B cell (primary cell): Measurements from ENCODE around the gene PSPC1. TPM values are rescaled to one million over a fixed set of nuclear protein-coding genes. Genes with fewer than 3 reads are reported as not detected.

Source experiments
- ATAC-seq: fragments of 200-7000 bp; cut with Tn5 transposase; one replicate; pipeline ENCODE4 v1.10.0; 2021; ENCODE audit warnings: low read depth, mild to moderate bottlenecking, moderate number of reproducible peaks, moderate library complexity
- CTCF ChIA-PET: fragments of 350-600 bp; sonication (Branson Sonifier 250); formaldehyde crosslinking; loops from one replicate; lab custom pipeline; 2021; ENCODE audit warnings: antibody characterized with exemption, inconsistent platforms; lab: Charles Lee
- POLR2A ChIA-PET: fragments of 350-600 bp; sonication (Branson Sonifier 250); formaldehyde crosslinking; loops from one replicate; lab custom pipeline; 2021; ENCODE audit warnings: antibody characterized with exemption; lab: Charles Lee
- DNase-seq: peaks from one replicate; pipeline ENCODE4 v3.0.0; 2013
- H2AFZ ChIP-seq: 2 replicates; pipeline ENCODE4 v1.6.1; 2012; ENCODE audit warnings: mild to moderate bottlenecking, low read depth, low read length; ENCODE audit not compliant: insufficient read depth, poor library complexity, severe bottlenecking
- H3K27ac ChIP-seq, 2 donors: 1 replicate in 1 of 2; 2 replicates in 1 of 2; pipeline ENCODE4 v1.5.1; 2012 to 2013; ENCODE audit warnings: low read length in 2 of 2, mild to moderate bottlenecking in 2 of 2, moderate library complexity in 1 of 2
- H3K27me3 ChIP-seq, 4 experiments: fragments of 200-600 bp in 1 of 4; sonication (generic) in 1 of 4; replicated peaks in 1 of 4; 1 replicate in 2 of 4; 2 replicates in 2 of 4; pipeline versions ENCODE4 v1.6.1 to v1.7.0; 2013 to 2016; ENCODE audit warnings: low read length in 3 of 4, mild to moderate bottlenecking in 2 of 4, mixed read lengths in 1 of 4, moderate library complexity in 1 of 4; ENCODE audit not compliant: insufficient read depth in 4 of 4, control insufficient read depth in 3 of 4; ENCODE audit errors: control extremely low read depth in 1 of 4
- H3K36me3 ChIP-seq, 2 experiments: replicated peaks in 1 of 2; 1 replicate in 1 of 2; 2 replicates in 1 of 2; pipeline versions ENCODE4 v1.6.1 to v1.7.1; 2013; ENCODE audit warnings: low read length in 1 of 2; ENCODE audit not compliant: insufficient read depth in 2 of 2, control insufficient read depth in 1 of 2; ENCODE audit errors: control extremely low read depth in 1 of 2, extremely low read depth in 1 of 2
- H3K4me1 ChIP-seq, 2 donors: fragments of 200-600 bp in 1 of 2; sonication (generic) in 1 of 2; 1 replicate in 1 of 2; 2 replicates in 1 of 2; pipeline versions ENCODE4 v1.5.1 to v1.6.1; 2013 to 2017; ENCODE audit warnings: low read length in 2 of 2; ENCODE audit not compliant: control insufficient read depth in 2 of 2, insufficient read depth in 2 of 2
- H3K4me2 ChIP-seq: replicated peaks from 2 replicates; pipeline ENCODE3; 2012; ENCODE audit warnings: mild to moderate bottlenecking, low read depth, low read length; ENCODE audit not compliant: poor library complexity, severe bottlenecking
- H3K4me3 ChIP-seq, 5 experiments: fragments of 200-600 bp in 1 of 5; sonication (generic) in 1 of 5; 1 replicate in 3 of 5; 2 replicates in 2 of 5; pipeline versions ENCODE4 v1.5.1 to v1.7.0; 2011 to 2016; ENCODE audit warnings: low read length in 4 of 5, mild to moderate bottlenecking in 4 of 5, low read depth in 2 of 5, control low read depth in 1 of 5, moderate library complexity in 1 of 5; ENCODE audit not compliant: insufficient read depth in 1 of 5; ENCODE audit errors: control extremely low read depth in 1 of 5, extremely low read depth in 1 of 5
- H3K79me2 ChIP-seq: fragments of 200-600 bp; sonication (generic); one replicate; pipeline ENCODE4 v1.6.0; 2016; ENCODE audit warnings: low read length; ENCODE audit not compliant: control insufficient read depth, insufficient read depth
- H3K9ac ChIP-seq: fragments of 200-600 bp; sonication (generic); 2 replicates; pipeline ENCODE4 v1.6.1; 2017; ENCODE audit warnings: mild to moderate bottlenecking, low read length, moderate library complexity
- H3K9me3 ChIP-seq, 3 donors: one replicate each; pipeline versions ENCODE4 v1.6.1 to v1.7.1; 2013; ENCODE audit warnings: low read length in 2 of 3; ENCODE audit not compliant: control insufficient read depth in 2 of 3, insufficient read depth in 1 of 3; ENCODE audit errors: control extremely low read depth in 1 of 3
- H4K20me1 ChIP-seq: 2 replicates; pipeline ENCODE4 v1.6.0; 2012; ENCODE audit warnings: mild to moderate bottlenecking, low read length; ENCODE audit not compliant: insufficient read depth, control insufficient read depth, poor library complexity, severe bottlenecking
- H3K27ac Mint-ChIP-seq: one replicate; pipeline ENCODE4 v1.8.0; 2021; ENCODE audit warnings: mixed read lengths
- H3K27me3 Mint-ChIP-seq: one replicate; pipeline ENCODE4 v1.8.0; 2021; ENCODE audit warnings: mixed read lengths
- H3K4me1 Mint-ChIP-seq: one replicate; pipeline ENCODE4 v1.8.0; 2021; ENCODE audit warnings: mixed read lengths
- H3K4me3 Mint-ChIP-seq: one replicate; pipeline ENCODE4 v1.8.0; 2021; ENCODE audit warnings: mixed read lengths
- H3K9me3 Mint-ChIP-seq: one replicate; pipeline ENCODE4 v1.8.0; 2022; ENCODE audit warnings: mixed read lengths; ENCODE audit not compliant: insufficient read depth
- CTCF ChIP-seq: fragments of 200-600 bp; IDR thresholded peaks from one replicate; pipeline ENCODE4 v1.8.0; 2022; ENCODE audit warnings: antibody characterized with exemption, mild to moderate bottlenecking
- EZH2 ChIP-seq: IDR thresholded peaks from 2 replicates; pipeline ENCODE4 v1.6.1; 2012; ENCODE audit warnings: borderline replicate concordance, low read depth, mild to moderate bottlenecking, moderate library complexity, low read length; ENCODE audit not compliant: insufficient read depth, poor library complexity, severe bottlenecking
- WGBS: methylation state at CpG from one replicate; pipeline ENCODE4 v1.1.5; 2013; ENCODE audit warnings: missing lambda C conversion rate; ENCODE audit not compliant: insufficient coverage; 5-methylcytosine and 5-hydroxymethylcytosine counted together
- intact Hi-C: fragments of 100-400 bp; cut with micrococcal nuclease; formaldehyde crosslinking; loops from one replicate; pipeline ENCODE4 v1.10.0; 2022
- polyA plus RNA-seq: library from polyadenylated mRNA; depleted of rRNA; stranded (reverse); fragments of >200 nt; gene quantifications from 2 replicates; pipeline ENCODE4 v1.2.3, GENCODE V29; 2012
- total RNA-seq, 2 donors: library from RNA; stranded (reverse); fragments of 120-200 nt in 1 of 2; gene quantifications; 1 replicate in 1 of 2; 2 replicates in 1 of 2; pipeline versions ENCODE4 v1.2.3 to v1.2.4, GENCODE V29; 2013 to 2022

PSPC1 gene
- total and polyA plus RNA-seq, 2 donors (not counting 1 experiment from before 2014, with no cell fraction given), result 55.3 to 121 TPM

- Histone ChIP-seq H2AFZ (no peak overlapping the region), H3K27me3 (no peaks in the 10 kb centered on the region), H3K79me2 (no peaks in the 10 kb centered on the region), H3K9ac (peak overlapping the region; percentile 26), H3K4me1 (peaks cover 7 to 9% of the 10 kb centered on the region in 2 donors), H3K4me2 (peak overlapping the region; percentile 20), H3K9me3 (no peaks in the 10 kb centered on the region), H3K4me3 (no peak overlapping the region), H4K20me1 (no peaks in the 10 kb centered on the region), H3K27ac (peak overlapping the region; percentile 0 to 63), H3K36me3 (peaks cover 3 to 82% of the 10 kb centered on the region in 2 experiments)
- no CpG with 5 or more reads among the region's 3 CpGs for WGBS
- H3K4me1 Mint-ChIP-seq, result peaks cover 14% of the 10 kb centered on the region
- POLR2A ChIA-PET, result no interaction called here
- CTCF ChIA-PET, result no interaction called here
- H3K4me3 Mint-ChIP-seq, result peak overlapping the region; percentile 6
- TF ChIP-seq CTCF (no peak), EZH2 (no peak)
- H3K27ac Mint-ChIP-seq, result peak overlapping the region; percentile 74
- ATAC-seq, result no peak
- H3K27me3 Mint-ChIP-seq, result no peaks in the 10 kb centered on the region
- H3K9me3 Mint-ChIP-seq, result no peaks in the 10 kb centered on the region
- no peak for DNase-seq
- intact Hi-C loops, result no loop called here
Observed at GRCh38 chr13:19670147-19670546, 112.6 kb downstream of the PSPC1 start.

GRCh38 chr13:19668778-19669177, 114.0 kb downstream of the PSPC1 start:
- DNase-seq (no peak), ATAC-seq (no peak)
- no peaks in the 10 kb centered on the region for H3K79me2 ChIP-seq
- H3K27me3 ChIP-seq, result no peaks in the 10 kb centered on the region
- ChIA-PET CTCF (no interaction called here), POLR2A (interaction anchor here (0.7 kb wide), 1 partner anchor 35 kb away, joined by 3 read pairs; no protein-coding TSS in a partner anchor)
- H3K4me3 ChIP-seq, result no peak overlapping the region
- H4K20me1 ChIP-seq, result no peaks in the 10 kb centered on the region
- Mint-ChIP-seq H3K4me1 (peaks cover 14% of the 10 kb centered on the region), H3K27me3 (no peaks in the 10 kb centered on the region), H3K9me3 (no peaks in the 10 kb centered on the region), H3K4me3 (no peak overlapping the region), H3K27ac (no peak overlapping the region)
- H2AFZ ChIP-seq, result no peak overlapping the region
- H3K4me1 ChIP-seq, result peaks cover 7 to 9% of the 10 kb centered on the region in 2 donors
- peak overlapping the region in 1 of 2 donors; percentile 63 for H3K27ac ChIP-seq
- H3K9me3 ChIP-seq, result no peaks in the 10 kb centered on the region
- TF ChIP-seq EZH2, result no peak
- no peak for TF ChIP-seq CTCF
- no peak overlapping the region for H3K9ac ChIP-seq
- intact Hi-C loops, result no loop called here
- WGBS, result 100% methylated on average over 1 of the region's 9 CpGs
- H3K36me3 ChIP-seq, result peaks cover under 1 to 81% of the 10 kb centered on the region in 2 experiments
- H3K4me2 ChIP-seq, result no peak overlapping the region
